Fibroblast of skin of left biceps (primary cell): ENCODE results near the gene EDN2.

Experiments
- DNase-seq, 2 experiments: peaks; one replicate each; pipeline ENCODE4 v3.0.0-alpha.2; 2013; ENCODE audit warnings: low read depth in 2 of 2

Gene EDN2

GRCh38 chr1:41437011-41437355 lies 47.5 kb downstream of the EDN2 start:
- no peak for DNase-seq

GRCh38 chr1:41436281-41437010 lies 48.0 kb downstream of the EDN2 start:
- no peak for DNase-seq

GRCh38 chr1:41435570-41436178 lies 48.8 kb downstream of the EDN2 start:
- no peak for DNase-seq

GRCh38 chr1:41434748-41435449 lies 49.6 kb downstream of the EDN2 start:
- no peak for DNase-seq

GRCh38 chr1:41434306-41434705 lies 50.2 kb downstream of the EDN2 start:
- DNase-seq: no peak

- no peak for DNase-seq
Measured at GRCh38 chr1:41433501-41433900, 51.0 kb downstream of the EDN2 start.

GRCh38 chr1:41432481-41433280 lies 51.8 kb downstream of the EDN2 start:
- DNase-seq: peak; percentile 39 to 40

GRCh38 chr1:41431490-41432350 lies 52.8 kb downstream of the EDN2 start:
- DNase-seq: no peak

GRCh38 chr1:41430582-41430981 lies 53.9 kb downstream of the EDN2 start:
- DNase-seq: no peak

GRCh38 chr1:41430069-41430468 lies 54.4 kb downstream of the EDN2 start:
- no peak for DNase-seq

- DNase-seq: no peak
Measured at GRCh38 chr1:41429641-41430035, 54.8 kb downstream of the EDN2 start.
